ENCODE data around the gene EHBP1. TPM values are rescaled to one million over a fixed set of nuclear protein-coding genes. Genes with fewer than 3 reads are reported as not detected.

EHBP1 gene
- total RNA-seq, 6 experiments from 2014 or later, result 40.4 to 66.6 (median 46.3) TPM

- no peak for ATAC-seq
Measured at GRCh38 chr2:62783679-62784078, 78.2 kb downstream of the EHBP1 start.

DNA sequence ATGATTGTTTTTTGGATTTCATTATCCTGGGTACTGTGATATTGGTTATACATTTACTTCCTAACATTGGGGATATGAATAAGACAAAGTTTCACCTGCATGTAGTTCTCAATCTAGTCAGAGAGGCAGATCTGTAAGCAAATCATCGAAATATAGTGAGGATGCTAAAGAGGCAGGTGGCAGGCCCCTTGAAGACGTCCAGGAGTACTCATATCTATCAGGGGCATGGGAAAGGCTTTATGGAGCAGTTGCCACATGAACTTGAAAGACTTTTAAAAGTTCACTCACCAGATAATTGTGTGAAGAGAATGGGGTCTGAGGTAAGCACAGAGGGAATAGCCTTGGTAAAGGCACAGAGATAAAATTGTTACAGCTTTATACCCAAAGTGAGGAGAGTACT lies 78.8 kb downstream of the EHBP1 start:
- no peak for DNase-seq
- 63% methylated on average over 2 of the region's 2 CpGs for WGBS (ENCODE audit: insufficient coverage, low coverage, low lambda C conversion rate, missing lambda C conversion rate)
- intact Hi-C loops (cut with DNase I), result no loop called here
- no peak for TF ChIP-seq POLR2A (IDR thresholded peaks at IDR 0.05)
- TF ChIP-seq, protein P1, sequence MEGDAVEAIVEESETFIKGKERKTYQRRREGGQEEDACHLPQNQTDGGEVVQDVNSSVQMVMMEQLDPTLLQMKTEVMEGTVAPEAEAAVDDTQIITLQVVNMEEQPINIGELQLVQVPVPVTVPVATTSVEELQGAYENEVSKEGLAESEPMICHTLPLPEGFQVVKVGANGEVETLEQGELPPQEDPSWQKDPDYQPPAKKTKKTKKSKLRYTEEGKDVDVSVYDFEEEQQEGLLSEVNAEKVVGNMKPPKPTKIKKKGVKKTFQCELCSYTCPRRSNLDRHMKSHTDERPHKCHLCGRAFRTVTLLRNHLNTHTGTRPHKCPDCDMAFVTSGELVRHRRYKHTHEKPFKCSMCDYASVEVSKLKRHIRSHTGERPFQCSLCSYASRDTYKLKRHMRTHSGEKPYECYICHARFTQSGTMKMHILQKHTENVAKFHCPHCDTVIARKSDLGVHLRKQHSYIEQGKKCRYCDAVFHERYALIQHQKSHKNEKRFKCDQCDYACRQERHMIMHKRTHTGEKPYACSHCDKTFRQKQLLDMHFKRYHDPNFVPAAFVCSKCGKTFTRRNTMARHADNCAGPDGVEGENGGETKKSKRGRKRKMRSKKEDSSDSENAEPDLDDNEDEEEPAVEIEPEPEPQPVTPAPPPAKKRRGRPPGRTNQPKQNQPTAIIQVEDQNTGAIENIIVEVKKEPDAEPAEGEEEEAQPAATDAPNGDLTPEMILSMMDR (IDR thresholded peaks at IDR 0.05), result no peak
- H3K27me3 ChIP-seq, result no peaks in the 10 kb centered on the region
- H3K4me3 ChIP-seq, result no peak overlapping the region
- H3K27ac ChIP-seq, result no peak overlapping the region
- no peak for ATAC-seq
- no peaks in the 10 kb centered on the region for H3K9me3 ChIP-seq
- peaks cover 0 to 19% (median 5%) of the 10 kb centered on the region in 4 donors for H3K4me1 ChIP-seq
- no peaks in the 10 kb centered on the region for H3K36me3 ChIP-seq

More at GRCh38 chr2:62783679-62784078, 78.2 kb downstream of the EHBP1 start:
- H3K9me3 ChIP-seq, result no peaks in the 10 kb centered on the region
- no peaks in the 10 kb centered on the region for H3K27me3 ChIP-seq
- intact Hi-C loops (cut with DNase I), result no loop called here
- H3K4me3 ChIP-seq, result no peak overlapping the region
- TF ChIP-seq POLR2A (IDR thresholded peaks at IDR 0.05), result no peak
- TF ChIP-seq, protein P1 (IDR thresholded peaks at IDR 0.05), result no peak
- peaks cover 0 to 12% (median 5%) of the 10 kb centered on the region in 4 donors for H3K4me1 ChIP-seq
- no peak overlapping the region for H3K27ac ChIP-seq
- no peaks in the 10 kb centered on the region for H3K36me3 ChIP-seq
- DNase-seq, result no peak

- Histone ChIP-seq H3K27ac (no peak overlapping the region), H3K36me3 (no peaks in the 10 kb centered on the region), H3K9me3 (no peaks in the 10 kb centered on the region), H3K4me3 (no peak overlapping the region), H3K4me1 (peaks cover 0 to 28% (median 5%) of the 10 kb centered on the region in 4 donors), H3K27me3 (no peaks in the 10 kb centered on the region)
- TF ChIP-seq, protein P1 (IDR thresholded peaks at IDR 0.05), result no peak
- no peak for TF ChIP-seq POLR2A (IDR thresholded peaks at IDR 0.05)
- DNase-seq (no peak), ATAC-seq (no peak)
- intact Hi-C loops (cut with DNase I), result no loop called here
- 87% methylated on average over 3 of the region's 3 CpGs for WGBS (ENCODE audit: insufficient coverage, low coverage, low lambda C conversion rate, missing lambda C conversion rate)
Measured at GRCh38 chr2:62785216-62785615, 79.7 kb downstream of the EHBP1 start.

DNA sequence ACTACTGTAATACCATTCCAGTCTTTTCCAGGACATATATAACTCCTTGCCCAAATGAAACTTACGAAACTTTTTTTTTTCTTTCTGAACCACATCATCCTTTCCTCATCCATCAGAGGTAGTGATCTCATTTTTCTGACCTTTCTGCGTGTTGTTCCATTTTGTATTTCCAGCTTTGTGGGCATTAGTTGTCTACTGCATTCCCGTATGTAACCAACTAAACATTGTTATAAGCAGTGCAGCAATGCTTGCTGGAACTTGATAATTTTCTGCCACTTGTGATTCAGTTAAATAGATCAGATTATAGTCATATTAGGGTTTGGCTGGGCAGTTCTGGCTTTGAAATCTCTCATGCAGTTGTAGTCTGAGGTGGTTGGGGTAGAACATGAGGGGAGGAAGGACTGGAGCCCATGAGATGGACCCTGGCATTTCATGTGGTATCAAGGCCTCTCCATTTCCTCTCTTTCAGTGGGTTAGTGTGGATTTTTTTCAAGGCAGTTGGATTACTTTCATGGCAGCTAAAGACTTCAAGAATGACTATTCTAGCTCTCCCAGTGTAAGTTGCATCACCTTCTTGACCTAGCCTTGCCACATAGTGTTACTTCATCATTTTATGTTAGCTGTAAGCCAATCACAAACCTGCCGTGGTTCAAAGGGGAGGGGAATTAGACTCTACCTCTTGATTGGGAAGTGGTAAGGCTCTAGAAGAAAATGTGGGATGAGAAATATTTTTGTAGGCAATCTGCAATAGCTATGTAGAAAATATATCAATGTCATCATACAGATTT lies 80.5 kb downstream of the EHBP1 start:
- H3K27me3 ChIP-seq, result no peaks in the 10 kb centered on the region
- peak in 2 of 4 donors; percentile 40 to 46 for ATAC-seq
- H3K9me3 ChIP-seq, result no peaks in the 10 kb centered on the region
- H3K27ac ChIP-seq, result no peak overlapping the region
- H3K4me1 ChIP-seq, result peaks cover 0 to 36% (median 9%) of the 10 kb centered on the region in 4 donors
- H3K36me3 ChIP-seq, result no peaks in the 10 kb centered on the region
- WGBS (ENCODE audit: insufficient coverage, low coverage, low lambda C conversion rate, missing lambda C conversion rate), result 69% methylated on average over 4 of the region's 4 CpGs
- no peak for TF ChIP-seq POLR2A (IDR thresholded peaks at IDR 0.05)
- TF ChIP-seq, protein P1 (IDR thresholded peaks at IDR 0.05), result no peak
- H3K4me3 ChIP-seq, result no peak overlapping the region
- no peak for DNase-seq
- intact Hi-C loops (cut with DNase I), result no loop called here
